ENCODE data around the gene EIF2D.

EIF2D gene

DNA sequence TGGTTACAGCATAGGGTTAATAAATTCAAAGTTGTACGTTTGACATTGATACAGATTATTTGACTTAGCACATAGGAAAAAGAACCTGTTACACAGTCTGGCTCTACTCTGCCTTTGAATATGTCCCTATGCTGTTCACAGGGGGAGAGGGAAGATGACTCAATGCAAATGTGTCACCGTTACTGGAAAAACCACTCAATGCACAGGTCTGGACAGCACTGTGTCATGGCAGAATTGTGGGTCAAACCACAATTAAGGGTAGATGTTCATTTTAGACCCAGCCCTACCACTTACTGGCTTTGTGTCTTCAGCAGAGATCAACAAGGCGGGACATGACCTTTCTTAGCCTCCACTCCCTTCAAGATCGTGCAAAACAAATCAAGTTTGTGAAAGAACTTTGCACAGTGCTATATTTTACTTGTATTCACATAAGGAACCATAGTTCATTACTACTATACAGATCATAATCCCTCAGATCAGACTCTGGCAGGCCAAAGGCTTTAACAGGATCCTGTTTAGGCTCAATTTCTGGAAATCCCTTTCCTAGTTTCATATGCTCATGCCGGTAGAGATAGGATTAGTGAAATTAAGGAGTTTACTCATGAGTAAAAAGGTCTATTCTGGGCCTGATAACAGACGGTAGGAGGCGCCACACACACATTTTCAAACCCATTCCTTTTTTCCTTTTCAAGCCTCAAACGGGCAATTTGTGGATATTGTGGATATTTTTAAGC, 22.1 kb downstream of the EIF2D start:
- no peak overlapping the region for H3K27ac ChIP-seq

DNA sequence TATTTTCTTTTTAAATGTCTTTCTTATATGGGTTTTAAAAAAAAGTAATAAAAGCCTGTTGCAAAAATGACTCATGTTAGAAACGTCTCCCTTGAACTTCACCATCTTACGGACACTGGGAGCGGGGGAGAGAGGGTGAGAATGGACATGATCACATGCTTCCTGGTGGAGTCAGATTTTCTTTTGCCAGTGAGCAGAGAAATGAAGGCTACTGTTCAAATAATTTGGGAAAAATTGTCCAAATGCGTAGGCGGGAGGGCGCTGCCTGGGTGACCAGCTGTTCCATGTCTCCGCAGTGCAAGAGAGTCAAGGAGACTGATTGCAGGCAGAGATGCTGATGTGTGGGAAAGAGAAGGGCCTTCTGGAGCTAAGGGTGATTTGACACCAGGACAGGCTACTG, 23.1 kb downstream of the EIF2D start:
- TF ChIP-seq, protein P1, sequence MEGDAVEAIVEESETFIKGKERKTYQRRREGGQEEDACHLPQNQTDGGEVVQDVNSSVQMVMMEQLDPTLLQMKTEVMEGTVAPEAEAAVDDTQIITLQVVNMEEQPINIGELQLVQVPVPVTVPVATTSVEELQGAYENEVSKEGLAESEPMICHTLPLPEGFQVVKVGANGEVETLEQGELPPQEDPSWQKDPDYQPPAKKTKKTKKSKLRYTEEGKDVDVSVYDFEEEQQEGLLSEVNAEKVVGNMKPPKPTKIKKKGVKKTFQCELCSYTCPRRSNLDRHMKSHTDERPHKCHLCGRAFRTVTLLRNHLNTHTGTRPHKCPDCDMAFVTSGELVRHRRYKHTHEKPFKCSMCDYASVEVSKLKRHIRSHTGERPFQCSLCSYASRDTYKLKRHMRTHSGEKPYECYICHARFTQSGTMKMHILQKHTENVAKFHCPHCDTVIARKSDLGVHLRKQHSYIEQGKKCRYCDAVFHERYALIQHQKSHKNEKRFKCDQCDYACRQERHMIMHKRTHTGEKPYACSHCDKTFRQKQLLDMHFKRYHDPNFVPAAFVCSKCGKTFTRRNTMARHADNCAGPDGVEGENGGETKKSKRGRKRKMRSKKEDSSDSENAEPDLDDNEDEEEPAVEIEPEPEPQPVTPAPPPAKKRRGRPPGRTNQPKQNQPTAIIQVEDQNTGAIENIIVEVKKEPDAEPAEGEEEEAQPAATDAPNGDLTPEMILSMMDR (IDR thresholded peaks at IDR 0.05), result no peak
- H2AFZ ChIP-seq, result no peak overlapping the region
- H3K4me1 ChIP-seq, result no peaks in the 10 kb centered on the region
- H3K9ac ChIP-seq, result no peak overlapping the region
- H3K27me3 ChIP-seq (ENCODE audit: control insufficient read depth, insufficient read depth, low read length), result no peaks in the 10 kb centered on the region
- no peaks in the 10 kb centered on the region for H3K36me3 ChIP-seq (ENCODE audit: control insufficient read depth, insufficient read depth, low read length)
- H3K27ac ChIP-seq, result no peak overlapping the region
- no peaks in the 10 kb centered on the region for H3K9me3 ChIP-seq (ENCODE audit: control insufficient read depth, low read length)
- no peak overlapping the region for H3K4me3 ChIP-seq (ENCODE audit: low read depth, low read length)
- H3K4me2 ChIP-seq (ENCODE audit: low read length), result no peak overlapping the region
- no peaks in the 10 kb centered on the region for H3K79me2 ChIP-seq

More for the DNA sequence above, 22.1 kb downstream of the EIF2D start:
- Histone ChIP-seq H3K4me1 (no peaks in the 10 kb centered on the region), H3K4me3 (ENCODE audit: low read depth, low read length) (no peak overlapping the region), H3K79me2 (no peaks in the 10 kb centered on the region), H3K4me2 (ENCODE audit: low read length) (no peak overlapping the region), H2AFZ (no peak overlapping the region), H3K9me3 (ENCODE audit: control insufficient read depth, low read length) (no peaks in the 10 kb centered on the region), H3K36me3 (ENCODE audit: control insufficient read depth, insufficient read depth, low read length) (no peaks in the 10 kb centered on the region), H3K27me3 (ENCODE audit: control insufficient read depth, insufficient read depth, low read length) (no peaks in the 10 kb centered on the region), H3K9ac (no peak overlapping the region)
- TF ChIP-seq, protein P1 (IDR thresholded peaks at IDR 0.05), result no peak

DNA sequence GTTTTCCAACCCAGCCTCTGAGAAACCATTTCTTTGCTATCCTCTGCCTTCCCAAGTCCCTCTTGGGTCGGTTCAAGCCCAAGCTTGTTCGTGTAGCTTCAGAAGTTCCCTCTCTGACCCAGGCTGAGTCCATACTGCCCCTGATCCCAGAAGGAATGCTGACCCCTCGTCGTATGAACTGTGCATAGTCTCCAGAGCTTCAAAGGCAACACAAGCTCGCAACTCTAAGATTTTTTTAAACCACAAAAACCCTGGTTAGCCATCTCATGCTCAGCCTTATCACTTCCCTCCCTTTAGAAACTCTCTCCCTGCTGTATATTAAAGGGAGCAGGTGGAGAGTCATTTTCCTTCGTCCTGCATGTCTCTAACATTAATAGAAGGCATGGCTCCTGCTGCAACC, 23.8 kb downstream of the EIF2D start:
- H3K36me3 ChIP-seq (ENCODE audit: control insufficient read depth, insufficient read depth, low read length), result no peaks in the 10 kb centered on the region

DNA sequence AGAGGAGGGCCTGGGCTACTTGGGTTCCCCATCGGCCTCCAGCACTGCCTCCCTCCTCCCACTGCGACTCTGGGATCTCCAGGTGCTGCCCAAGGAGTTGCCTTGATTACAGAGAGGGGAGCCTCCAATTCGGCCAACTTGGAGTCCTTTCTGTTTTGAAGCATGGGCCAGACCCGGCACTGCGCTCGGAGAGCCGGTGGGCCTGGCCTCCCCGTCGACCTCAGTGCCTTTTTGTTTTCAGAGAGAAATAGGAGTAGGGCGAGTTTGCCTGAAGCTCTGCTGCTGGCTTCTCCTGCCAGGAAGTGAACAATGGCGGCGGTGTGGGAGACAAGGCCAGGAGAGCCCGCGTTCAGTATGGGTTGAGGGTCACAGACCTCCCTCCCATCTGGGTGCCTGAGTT, 24.4 kb downstream of the EIF2D start:
- no peak overlapping the region for H3K4me3 ChIP-seq (ENCODE audit: low read depth, low read length)
- TF ChIP-seq, protein P1 (IDR thresholded peaks at IDR 0.05), result no peak
- no peaks in the 10 kb centered on the region for H3K4me1 ChIP-seq
- no peak overlapping the region for H3K9ac ChIP-seq
- no peak overlapping the region for H3K4me2 ChIP-seq (ENCODE audit: low read length)
- H2AFZ ChIP-seq, result no peak overlapping the region
- H3K9me3 ChIP-seq (ENCODE audit: control insufficient read depth, low read length), result no peaks in the 10 kb centered on the region
- no peaks in the 10 kb centered on the region for H3K27me3 ChIP-seq (ENCODE audit: control insufficient read depth, insufficient read depth, low read length)
- H3K36me3 ChIP-seq (ENCODE audit: control insufficient read depth, insufficient read depth, low read length), result no peaks in the 10 kb centered on the region
- H3K27ac ChIP-seq, result no peak overlapping the region
- H3K79me2 ChIP-seq, result no peaks in the 10 kb centered on the region

More for the DNA sequence above, 23.8 kb downstream of the EIF2D start:
- no peak overlapping the region for H3K4me2 ChIP-seq (ENCODE audit: low read length)
- no peaks in the 10 kb centered on the region for H3K27me3 ChIP-seq (ENCODE audit: control insufficient read depth, insufficient read depth, low read length)
- H3K27ac ChIP-seq, result no peak overlapping the region
- H3K4me1 ChIP-seq, result no peaks in the 10 kb centered on the region
- H3K9ac ChIP-seq, result no peak overlapping the region
- H3K79me2 ChIP-seq, result no peaks in the 10 kb centered on the region
- TF ChIP-seq, protein P1 (IDR thresholded peaks at IDR 0.05), result no peak
- no peaks in the 10 kb centered on the region for H3K9me3 ChIP-seq (ENCODE audit: control insufficient read depth, low read length)
- no peak overlapping the region for H2AFZ ChIP-seq
- H3K4me3 ChIP-seq (ENCODE audit: low read depth, low read length), result no peak overlapping the region

Data from parathyroid adenoma (tissue), 2 donors.